GM23248 (cell line): ENCODE results near the gene ALDH1A3.
A peak's percentile ranks its signal among the peaks of the same experiment; 100 is the strongest.

Experiments
- EZH2 ChIP-seq: fragments of 200-600 bp; sonication (generic); IDR thresholded peaks from 2 replicates; pipeline ENCODE4 v1.6.1; 2018; ENCODE audit warnings: antibody characterized with exemption, mild to moderate bottlenecking; ENCODE audit not compliant: insufficient read depth, poor library complexity, severe bottlenecking
- EZH2phosphoT487 ChIP-seq: fragments of 200-600 bp; sonication (generic); IDR thresholded peaks from 2 replicates; pipeline ENCODE4 v1.6.1; 2018; ENCODE audit warnings: antibody characterized with exemption, moderate library complexity, mild to moderate bottlenecking, low read depth; ENCODE audit not compliant: insufficient read depth

- 0 out of 2 replicates have a peak, but pooled peaks have one; percentile 50 for TF ChIP-seq EZH2phosphoT487
- peak; percentile 80 for TF ChIP-seq EZH2
Measured at GRCh38 chr15:100880139-100880896, 687 bp downstream of the ALDH1A3 start.
